HEK293 (cell line): ENCODE measurements around the gene UCK1.
A peak's percentile ranks its signal among the peaks of the same experiment; 100 is the strongest.

ENCODE experiments used
- CTCF ChIA-PET: fragments of 350-600 bp; formaldehyde crosslinking; extraction: SDS; loops from one replicate; lab custom pipeline; 2021; ENCODE audit warnings: antibody characterized with exemption; lab: Yijun Ruan, JAX
- POLR2A ChIA-PET: fragments of 300-600 bp; formaldehyde crosslinking; extraction: SDS; loops from one replicate; lab custom pipeline; 2020; ENCODE audit warnings: antibody characterized with exemption, inconsistent platforms; lab: Yijun Ruan, JAX
- H3K27ac ChIP-seq: fragments of 200-500 bp; sonication (Bioruptor generic); 2 replicates; pipeline ENCODE4 v1.5.1; 2014; ENCODE audit warnings: low read depth, low read length, control low read depth, inconsistent platforms; ENCODE audit errors: extremely low read depth
- H3K36me3 ChIP-seq, 2 experiments: fragments of 200-500 bp in 1 of 2; sonication (Bioruptor generic) in 1 of 2; 1 replicate in 1 of 2; 2 replicates in 1 of 2; pipeline ENCODE4 v1.5.1; 2014 to 2017; ENCODE audit warnings: inconsistent platforms in 2 of 2, low read length in 2 of 2; ENCODE audit not compliant: control insufficient read depth in 2 of 2, insufficient read depth in 1 of 2
- H3K4me1 ChIP-seq: fragments of 200-500 bp; sonication (Bioruptor generic); 2 replicates; pipeline ENCODE4 v1.5.1; 2014; ENCODE audit warnings: mild to moderate bottlenecking, low read length, inconsistent platforms; ENCODE audit not compliant: control insufficient read depth, insufficient read depth
- H3K4me3 ChIP-seq: 2 replicates; pipeline ENCODE4 v1.5.1; 2011; ENCODE audit warnings: low read depth, mild to moderate bottlenecking, control low read depth, low read length, moderate library complexity
- H3K9me3 ChIP-seq: fragments of 200-500 bp; sonication (Bioruptor generic); 2 replicates; pipeline ENCODE4 v1.5.1; 2014; ENCODE audit warnings: low read depth, low read length, inconsistent platforms; ENCODE audit not compliant: control insufficient read depth, insufficient read depth
- FEZF1 ChIP-seq: fragments of 450-650 bp; formaldehyde crosslinking; IDR thresholded peaks from 2 replicates; pipeline ENCODE4 v1.5.1; 2016; ENCODE audit warnings: missing biosample characterization, missing genetic modification characterization
- MZF1 ChIP-seq: fragments of 450-650 bp; formaldehyde crosslinking; IDR thresholded peaks from 2 replicates; pipeline ENCODE4 v1.5.1; 2017; ENCODE audit warnings: missing biosample characterization, missing genetic modification characterization, borderline replicate concordance
- REST ChIP-seq: fragments of 450-650 bp; formaldehyde crosslinking; IDR thresholded peaks from 2 replicates; pipeline ENCODE4 v1.5.1; 2016; ENCODE audit warnings: missing biosample characterization, missing genetic modification characterization
- SALL2 ChIP-seq: fragments of 450-650 bp; formaldehyde crosslinking; IDR thresholded peaks from 2 replicates; pipeline ENCODE4 v1.5.0; 2017; ENCODE audit warnings: missing biosample characterization, mild to moderate bottlenecking, missing genetic modification characterization, borderline replicate concordance
- SETDB1 ChIP-seq: IDR thresholded peaks from one replicate; pipeline ENCODE4 v1.6.1; 2017; ENCODE audit warnings: mild to moderate bottlenecking, low read length, moderate library complexity, mixed read lengths; ENCODE audit not compliant: insufficient read length
- TRIM28 ChIP-seq: IDR thresholded peaks from 2 replicates; pipeline ENCODE4 v1.6.1; 2011; ENCODE audit warnings: low read length, control low read depth, borderline replicate concordance
- YY2 ChIP-seq: fragments of 450-650 bp; formaldehyde crosslinking; IDR thresholded peaks from 2 replicates; pipeline ENCODE4 v1.5.1; 2016; ENCODE audit warnings: missing biosample characterization, missing genetic modification characterization
- ZBTB11 ChIP-seq: fragments of 450-650 bp; formaldehyde crosslinking; conservative IDR thresholded peaks from 2 replicates; pipeline ENCODE4 v1.5.1; 2016; ENCODE audit warnings: low read depth, missing biosample characterization, missing genetic modification characterization
- ZNF202 ChIP-seq: fragments of 450-650 bp; formaldehyde crosslinking; IDR thresholded peaks from 2 replicates; pipeline ENCODE4 v1.5.1; 2016; ENCODE audit warnings: missing biosample characterization, missing genetic modification characterization, borderline replicate concordance
- ZNF266 ChIP-seq: fragments of 450-650 bp; formaldehyde crosslinking; IDR thresholded peaks from 2 replicates; pipeline ENCODE4 v1.5.1; 2016; ENCODE audit warnings: missing biosample characterization, missing genetic modification characterization, low read depth
- ZNF274 ChIP-seq, 2 experiments: fragments of 200-500 bp in 1 of 2; fragments of 450-650 bp in 1 of 2; sonication (Bioruptor generic) in 1 of 2; formaldehyde crosslinking in 1 of 2; IDR thresholded peaks; 2 replicates each; pipeline versions ENCODE4 v1.5.1 to v1.6.1; 2014 to 2016; ENCODE audit warnings: borderline replicate concordance in 1 of 2, inconsistent platforms in 1 of 2, low read length in 1 of 2, missing biosample characterization in 1 of 2, missing genetic modification characterization in 1 of 2
- ZNF555 ChIP-seq: fragments of 450-650 bp; formaldehyde crosslinking; conservative IDR thresholded peaks from 2 replicates; pipeline ENCODE4 v1.5.1; 2017; ENCODE audit warnings: missing biosample characterization, mild to moderate bottlenecking, missing genetic modification characterization, inconsistent platforms
- ZNF610 ChIP-seq: fragments of 450-650 bp; formaldehyde crosslinking; IDR thresholded peaks from 2 replicates; pipeline ENCODE4 v1.5.1; 2016; ENCODE audit warnings: missing biosample characterization, missing genetic modification characterization, borderline replicate concordance
- ZNF677 ChIP-seq: fragments of 450-650 bp; IDR thresholded peaks from 2 replicates; pipeline ENCODE4 v1.5.0; 2018; ENCODE audit warnings: missing biosample characterization, mild to moderate bottlenecking, missing genetic modification characterization, moderate library complexity
- ZNF76 ChIP-seq: fragments of 450-650 bp; formaldehyde crosslinking; IDR thresholded peaks from 2 replicates; pipeline ENCODE4; 2016; ENCODE audit warnings: low read depth, missing biosample characterization, missing genetic modification characterization, borderline replicate concordance
- ZSCAN5A ChIP-seq: fragments of 450-650 bp; formaldehyde crosslinking; IDR thresholded peaks from 2 replicates; pipeline ENCODE4 v1.5.1; 2016; ENCODE audit warnings: missing biosample characterization, missing genetic modification characterization
- TF ChIP-seq, protein P1 (sequence below): fragments of 450-650 bp; formaldehyde crosslinking; IDR thresholded peaks from 2 replicates; pipeline ENCODE4 v1.5.1; 2016; ENCODE audit warnings: missing biosample characterization, missing genetic modification characterization
- TF ChIP-seq, protein P2 (sequence below): sonication (generic); formaldehyde crosslinking; IDR thresholded peaks from 2 replicates; pipeline ENCODE4 v1.8.1; 2022; ENCODE audit warnings: mild to moderate bottlenecking, moderate library complexity, missing genetic modification reagents

The UCK1 gene

GRCh38 chr9:131482343-131483006 lies 48.6 kb downstream of the UCK1 start (continued):
- TF ChIP-seq ZBTB11 (tag by site-specific recombination), result no peak
- TF ChIP-seq, all 188 proteins: peak for 0

DNA sequence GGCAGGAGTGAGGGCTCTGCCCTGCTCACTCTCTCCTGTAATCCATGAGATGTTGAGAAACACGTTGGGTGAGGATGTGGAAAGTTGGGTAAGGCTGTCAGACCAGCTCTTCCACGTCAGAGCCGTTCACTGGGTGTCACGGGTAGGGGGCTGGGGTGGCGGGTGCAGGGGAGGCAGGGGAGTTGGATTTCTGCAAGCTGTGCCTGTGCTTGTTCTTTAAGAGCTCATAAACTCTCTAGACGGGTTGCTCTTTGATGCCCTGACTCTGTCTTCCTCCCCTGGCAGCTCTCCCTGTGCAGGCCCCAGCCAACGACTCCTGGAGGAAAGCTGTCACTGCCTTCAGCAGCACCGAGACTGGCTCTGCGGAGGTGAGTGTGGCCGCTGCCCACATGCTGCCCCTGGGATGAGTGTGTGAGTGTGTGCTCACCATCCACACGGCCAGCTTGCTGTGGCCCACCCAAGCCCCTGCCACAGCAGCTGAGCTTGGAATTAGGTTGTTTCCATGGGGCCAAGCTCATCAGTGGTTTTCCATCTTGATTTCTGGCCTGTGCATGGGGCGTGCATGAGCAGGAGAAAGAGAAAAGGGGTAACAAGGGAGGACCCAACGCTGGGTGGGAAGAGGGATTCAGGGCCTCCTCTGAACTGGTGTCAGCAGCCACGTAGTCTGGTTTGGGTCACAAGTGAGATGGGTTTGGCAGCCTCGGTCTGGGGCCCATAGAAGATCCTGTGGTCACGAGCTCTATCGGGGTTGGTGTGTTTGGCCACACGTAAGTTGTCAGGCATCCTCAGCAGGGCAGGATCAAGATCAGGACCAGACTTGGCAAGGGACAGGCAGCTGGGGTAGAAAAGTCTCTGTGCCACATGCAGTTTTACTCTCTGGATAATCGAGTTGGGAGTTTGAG lies 49.4 kb downstream of the UCK1 start:
- H3K9me3 ChIP-seq, result no peaks in the 10 kb centered on the region
- H3K4me1 ChIP-seq, result no peaks in the 10 kb centered on the region
- POLR2A ChIA-PET, result interaction anchor here (0.6 to 1.6 kb wide), 6 partner anchors 24 to 131 kb away, joined by 3 to 8 read pairs (median 3); no protein-coding TSS in a partner anchor
- no peak overlapping the region for H3K27ac ChIP-seq
- H3K4me3 ChIP-seq, result no peak overlapping the region
- peaks cover 28 to 98% of the 10 kb centered on the region in 2 experiments for H3K36me3 ChIP-seq
- TF ChIP-seq REST (tag by site-specific recombination), result no peak
- TF ChIP-seq ZNF202, result no peak
- TF ChIP-seq YY2 (tag by site-specific recombination), result no peak
- TF ChIP-seq ZSCAN5A (tag by site-specific recombination), result no peak
- TF ChIP-seq SALL2 (tag by site-specific recombination), result no peak
- TF ChIP-seq ZNF610, result no peak
- TF ChIP-seq, all 188 proteins: peak for 0
- CTCF ChIA-PET, result interaction anchor here (0.9 to 4.5 kb wide), 4 partner anchors 9 to 259 kb away, joined by 3 to 26 read pairs (median 4); no protein-coding TSS in a partner anchor

DNA sequence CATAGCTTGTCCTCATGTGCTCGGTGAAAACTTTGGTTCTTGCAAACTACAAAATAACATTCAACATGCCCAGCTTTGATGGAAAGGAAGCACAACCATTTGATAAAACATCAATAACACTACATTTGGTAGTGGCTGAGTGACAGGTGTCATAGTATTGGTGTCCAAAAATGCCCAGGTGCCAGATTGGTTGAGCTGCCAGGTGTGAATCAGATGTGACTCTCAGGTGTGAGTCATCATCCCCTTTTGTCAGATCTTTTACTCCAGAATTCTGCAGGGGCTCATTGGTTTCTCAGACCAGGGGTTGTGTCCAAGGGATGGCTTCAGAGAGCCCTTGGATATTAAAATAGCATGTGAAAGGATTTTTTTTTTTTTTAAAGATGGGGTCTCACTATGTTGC lies 50.8 kb downstream of the UCK1 start:
- H3K27ac ChIP-seq, result peak overlapping the region; percentile 8; the same call in 1 of the 2 replicates
- ChIA-PET CTCF (interaction anchor here (0.6 to 4.5 kb wide), 9 partner anchors 10 to 932 kb away, joined by 3 to 26 read pairs (median 3); no protein-coding TSS in a partner anchor), POLR2A (interaction anchor here (0.7 kb wide), 1 partner anchor 21 kb away, joined by 5 read pairs; no protein-coding TSS in a partner anchor)
- no peaks in the 10 kb centered on the region for H3K4me1 ChIP-seq
- H3K9me3 ChIP-seq, result no peaks in the 10 kb centered on the region
- peaks cover 28 to 98% of the 10 kb centered on the region in 2 experiments for H3K36me3 ChIP-seq
- TF ChIP-seq SETDB1 (no peak), MZF1 (tag by site-specific recombination) (no peak), ZNF555 (tag by site-specific recombination) (no peak), TRIM28 (no peak), ZNF266 (tag by site-specific recombination) (no peak), ZNF76 (tag by site-specific recombination) (no peak), ZNF677 (tag by site-specific recombination) (no peak), FEZF1 (tag by site-specific recombination) (no peak), ZNF274 (IDR thresholded peaks at IDR 0.05; ENCODE audit: low read length) (no peak), ZNF274 (tag by site-specific recombination; IDR thresholded peaks at IDR 0.05; ENCODE audit: borderline replicate concordance) (no peak)
- TF ChIP-seq, protein P1, sequence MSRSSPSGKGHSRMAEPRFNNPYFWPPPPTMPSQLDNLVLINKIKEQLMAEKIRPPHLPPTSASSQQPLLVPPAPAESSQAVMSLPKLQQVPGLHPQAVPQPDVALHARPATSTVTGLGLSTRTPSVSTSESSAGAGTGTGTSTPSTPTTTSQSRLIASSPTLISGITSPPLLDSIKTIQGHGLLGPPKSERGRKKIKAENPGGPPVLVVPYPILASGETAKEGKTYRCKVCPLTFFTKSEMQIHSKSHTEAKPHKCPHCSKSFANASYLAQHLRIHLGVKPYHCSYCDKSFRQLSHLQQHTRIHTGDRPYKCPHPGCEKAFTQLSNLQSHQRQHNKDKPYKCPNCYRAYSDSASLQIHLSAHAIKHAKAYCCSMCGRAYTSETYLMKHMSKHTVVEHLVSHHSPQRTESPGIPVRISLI (tag by site-specific recombination), result no peak
- TF ChIP-seq, protein P2, sequence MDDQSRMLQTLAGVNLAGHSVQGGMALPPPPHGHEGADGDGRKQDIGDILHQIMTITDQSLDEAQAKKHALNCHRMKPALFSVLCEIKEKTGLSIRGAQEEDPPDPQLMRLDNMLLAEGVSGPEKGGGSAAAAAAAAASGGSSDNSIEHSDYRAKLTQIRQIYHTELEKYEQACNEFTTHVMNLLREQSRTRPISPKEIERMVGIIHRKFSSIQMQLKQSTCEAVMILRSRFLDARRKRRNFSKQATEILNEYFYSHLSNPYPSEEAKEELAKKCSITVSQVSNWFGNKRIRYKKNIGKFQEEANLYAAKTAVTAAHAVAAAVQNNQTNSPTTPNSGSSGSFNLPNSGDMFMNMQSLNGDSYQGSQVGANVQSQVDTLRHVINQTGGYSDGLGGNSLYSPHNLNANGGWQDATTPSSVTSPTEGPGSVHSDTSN (CRISPR knock-in tag), result no peak
- no peak overlapping the region for H3K4me3 ChIP-seq
